Stimulated activated CD4-positive, alpha-beta T cell treated with anti-CD3 and anti-CD28 coated beads, Interleukin-4, amount 100 ng/mL, for 48 hours (primary cell): ENCODE results near the gene ATG2B.
A peak's percentile ranks its signal among the peaks of the same experiment; 100 is the strongest.

Source experiments
- DNase-seq, 2 donors: peaks; one replicate each; pipeline ENCODE4 v3.0.0-alpha.2; 2020; ENCODE audit warnings: low read depth in 2 of 2

The ATG2B gene

GRCh38 chr14:96362965-96363750, at the start of gene ATG2B, which contains the start of gene GSKIP:
ATG2B (minus strand) TSS chr14:96363341; CDS start chr14:96362976, 365 bp downstream.
GSKIP (plus strand) TSS chr14:96363526; CDS start chr14:96382248, 18,722 bp downstream.
- DNase-seq = peak; percentile 95 to 96

GRCh38 chr14:96410119-96410518, 47.0 kb upstream of the ATG2B start:
- no peak for DNase-seq

- DNase-seq = no peak
Observed at GRCh38 chr14:96409701-96410100, 46.6 kb upstream of the ATG2B start.

DNA sequence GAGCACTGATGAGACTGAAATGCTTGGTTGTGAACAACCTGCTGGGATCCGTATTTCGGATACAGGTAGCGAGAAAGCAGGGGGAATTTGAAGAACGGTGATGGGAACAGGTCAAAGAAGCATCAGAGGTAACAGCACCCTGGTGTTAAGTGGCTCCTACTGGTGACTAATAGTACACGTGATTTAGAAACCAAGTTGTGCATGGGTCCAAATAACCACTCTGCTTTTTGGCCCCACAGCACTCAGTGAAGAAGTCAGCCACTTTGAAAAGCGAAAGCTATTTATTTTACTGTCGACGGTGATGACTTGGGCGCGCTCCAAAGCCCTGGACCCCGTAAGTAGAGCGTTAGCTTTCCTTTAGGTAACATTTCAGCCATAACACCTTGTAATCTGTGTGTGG, 45.5 kb upstream of the ATG2B start:
- DNase-seq = no peak

DNA sequence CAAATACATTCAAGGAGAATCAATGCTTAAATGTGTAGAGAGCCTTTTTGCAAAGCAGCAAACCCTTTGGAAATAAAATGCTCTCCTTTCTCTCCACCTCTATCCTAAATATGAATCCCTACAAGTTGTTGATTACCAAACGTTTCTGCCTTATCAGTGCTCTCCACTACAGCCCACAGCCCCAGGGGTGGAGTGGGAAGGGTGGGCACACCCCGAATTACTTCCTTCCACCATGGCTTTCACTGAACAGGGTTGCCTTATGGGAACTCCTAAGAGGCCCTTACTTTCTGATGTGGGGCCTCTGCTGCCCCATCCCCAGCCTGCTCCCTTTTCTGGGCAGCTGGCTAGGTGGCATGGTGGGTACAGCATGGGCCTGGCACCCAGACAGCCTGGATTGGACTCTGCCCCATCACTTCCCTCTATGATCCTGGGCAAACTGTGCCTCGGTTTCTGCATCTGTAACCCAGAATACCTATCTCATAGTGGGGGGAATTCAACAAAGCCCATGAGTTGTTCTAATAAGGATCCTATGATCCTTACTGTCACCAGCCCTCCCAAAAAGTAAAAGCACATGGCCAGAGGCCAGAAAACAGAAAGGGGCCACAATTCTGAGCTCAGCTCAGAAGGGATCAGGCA, 44.9 kb upstream of the ATG2B start:
- DNase-seq = no peak

- DNase-seq = no peak
Observed at GRCh38 chr14:96405677-96406076, 42.5 kb upstream of the ATG2B start.

- no peak for DNase-seq
Observed at GRCh38 chr14:96403409-96403808, 40.3 kb upstream of the ATG2B start.

- no peak for DNase-seq
Observed at GRCh38 chr14:96400495-96400894, 37.4 kb upstream of the ATG2B start.

DNA sequence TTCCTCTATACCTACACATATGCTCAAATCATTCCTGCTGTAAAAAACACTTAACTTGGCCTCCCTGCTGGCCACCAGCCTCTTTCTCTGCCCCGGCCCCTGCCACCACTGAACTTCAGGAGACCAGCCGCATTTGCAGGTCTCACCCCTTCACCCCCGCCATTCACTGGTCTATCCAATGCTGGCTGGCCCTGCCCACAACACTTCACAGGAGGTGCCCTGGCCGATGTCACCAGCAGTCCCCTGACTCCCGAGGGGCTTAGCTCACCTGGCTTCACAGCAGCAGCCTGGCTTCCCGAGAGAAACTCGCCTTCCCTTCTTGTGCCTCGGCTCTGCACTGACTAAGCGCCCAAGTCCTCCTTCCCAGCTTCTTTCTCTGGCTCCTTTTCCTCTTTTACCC, 36.3 kb upstream of the ATG2B start:
- no peak for DNase-seq

GRCh38 chr14:96398921-96399320, 35.8 kb upstream of the ATG2B start:
- DNase-seq = no peak

DNA sequence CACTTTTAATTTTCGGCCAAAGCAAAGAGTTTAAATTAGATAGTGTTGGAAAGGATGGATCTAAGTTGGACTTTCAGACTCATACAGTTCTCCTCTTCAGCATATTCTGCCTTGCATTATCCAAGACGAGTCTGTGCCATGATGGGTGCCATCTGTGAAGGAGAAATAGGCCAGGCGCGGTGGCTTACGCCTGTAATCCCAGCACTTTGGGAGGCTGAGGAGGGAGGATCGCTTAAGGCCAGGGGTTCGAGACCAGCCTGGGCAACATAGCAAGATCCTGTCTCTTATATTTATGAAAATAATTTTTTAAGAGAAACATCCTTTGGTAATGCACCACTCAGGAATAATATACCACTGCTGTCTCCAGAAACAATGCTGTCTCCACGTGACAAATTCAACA, 35.3 kb upstream of the ATG2B start:
- DNase-seq = no peak

DNA sequence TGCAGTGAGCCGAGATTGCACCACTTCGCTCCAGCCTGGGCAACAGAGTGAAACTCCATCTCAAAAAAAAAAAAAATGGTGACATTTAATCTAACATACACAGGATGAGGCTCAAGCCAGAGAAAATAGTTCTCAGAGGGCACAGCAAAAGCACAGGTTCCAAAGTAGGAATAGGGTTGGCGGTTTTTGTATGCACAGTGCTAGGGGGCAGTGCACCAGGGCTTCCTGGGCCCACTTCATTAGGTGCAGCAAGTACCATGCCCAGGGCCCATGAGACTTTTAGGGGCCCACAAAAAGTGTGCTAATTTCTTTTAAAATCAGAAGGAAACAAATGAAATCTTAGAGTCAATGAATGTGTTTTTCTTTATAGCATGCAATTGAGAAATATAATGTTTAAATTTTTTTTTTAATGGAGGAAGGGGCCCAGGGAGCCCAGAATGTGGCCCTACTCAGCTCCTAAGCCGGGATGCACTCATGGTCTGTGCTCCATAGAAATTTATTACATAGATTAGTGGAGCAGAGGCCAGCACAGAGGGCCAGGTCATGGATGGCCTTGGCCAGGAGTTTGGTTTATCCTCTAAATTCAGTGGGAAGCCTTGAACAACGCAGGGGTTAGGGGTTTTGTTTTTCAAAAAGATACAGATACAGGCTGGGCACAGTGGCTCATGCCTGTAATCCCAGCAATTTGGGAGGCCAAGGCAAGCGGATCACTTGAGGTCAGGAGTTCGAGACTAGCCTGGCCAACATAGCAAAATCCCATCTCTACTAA, 31.1 kb upstream of the ATG2B start:
- DNase-seq = no peak

GRCh38 chr14:96393071-96393691, 30.0 kb upstream of the ATG2B start:
- DNase-seq = no peak

DNA sequence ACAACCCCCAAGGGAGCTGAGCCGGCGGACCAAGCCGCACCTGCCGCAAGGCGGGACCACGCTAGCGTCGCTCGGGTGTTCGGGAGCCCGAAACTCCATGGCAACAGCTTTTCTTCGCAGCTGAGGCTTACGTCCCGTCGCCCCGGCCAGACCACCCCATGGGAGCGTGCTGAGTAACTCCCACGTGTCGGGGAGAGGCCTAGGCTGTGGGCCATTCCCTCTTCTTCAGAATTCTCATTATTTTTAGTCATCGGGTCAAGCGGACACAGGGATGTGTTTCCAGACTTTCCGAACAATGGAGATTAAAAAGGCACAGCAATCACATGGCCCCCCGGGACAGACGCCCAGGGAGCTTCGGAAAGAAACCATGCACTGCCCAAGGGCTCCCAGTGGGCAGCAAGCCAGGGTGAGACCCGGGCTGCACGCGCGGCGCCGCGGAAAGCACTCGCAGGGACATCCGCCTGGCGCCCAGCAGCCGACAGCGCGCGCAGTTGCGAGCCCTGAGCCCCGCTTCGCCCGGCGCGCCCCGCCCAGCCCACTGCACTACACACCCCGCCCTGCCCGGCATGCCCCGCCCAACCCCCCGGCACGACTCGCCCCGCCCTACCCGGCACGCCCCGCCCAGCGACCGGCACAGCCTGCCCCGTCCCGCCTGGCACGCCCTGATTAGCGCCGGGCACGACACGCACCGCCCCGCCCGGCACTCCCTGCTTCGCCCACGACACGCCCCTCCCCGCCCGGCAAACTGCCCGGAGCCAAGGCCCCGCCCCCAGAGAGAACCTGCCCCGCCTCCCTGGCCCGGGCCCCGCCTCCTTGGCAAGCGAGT, 28.4 kb upstream of the ATG2B start:
- DNase-seq = peak; percentile 99 to 100

GRCh38 chr14:96390965-96391292, 27.8 kb upstream of the ATG2B start:
- DNase-seq = no peak

DNA sequence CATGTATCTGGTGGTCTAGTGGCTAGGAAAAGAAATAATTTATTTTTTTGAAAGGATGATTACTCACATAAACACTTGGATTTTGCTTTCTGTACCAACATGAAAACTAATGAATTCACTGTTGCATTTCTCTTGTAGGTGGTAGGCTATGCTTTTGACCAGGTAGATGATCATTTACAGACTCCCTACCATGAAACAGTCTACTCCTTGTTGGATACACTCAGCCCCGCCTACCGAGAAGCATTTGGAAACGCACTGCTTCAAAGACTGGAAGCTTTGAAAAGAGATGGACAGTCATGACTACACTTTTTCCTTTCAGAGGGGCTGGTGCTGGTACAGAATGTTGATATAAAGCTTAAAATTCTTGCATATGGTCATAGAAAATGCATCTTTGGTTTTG, 22.2 kb upstream of the ATG2B start:
- DNase-seq = no peak

GRCh38 chr14:96384740-96385139, 21.6 kb upstream of the ATG2B start:
- DNase-seq = no peak

- DNase-seq = no peak
Observed at GRCh38 chr14:96384053-96384452, 20.9 kb upstream of the ATG2B start.

DNA sequence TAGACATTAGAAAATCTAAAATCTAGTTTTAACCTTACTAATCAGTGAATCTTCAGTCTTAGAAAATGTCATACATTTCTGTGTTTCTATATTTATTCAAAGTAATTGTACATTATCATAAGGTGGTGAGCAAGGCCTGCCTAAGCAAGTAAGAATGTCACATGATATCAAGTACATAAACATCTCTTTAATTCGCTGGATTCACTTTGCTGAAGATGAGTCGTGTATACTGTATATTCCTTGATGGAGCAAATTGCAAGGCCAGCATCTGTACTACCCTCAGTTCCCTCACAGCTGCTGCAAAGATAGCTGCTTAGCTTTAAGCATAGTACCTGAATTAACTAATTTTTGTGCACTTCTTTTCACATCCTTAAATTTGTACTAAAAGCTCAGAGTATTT, 20.3 kb upstream of the ATG2B start:
- DNase-seq = no peak

GRCh38 chr14:96380735-96381134, 17.6 kb upstream of the ATG2B start:
- no peak for DNase-seq

GRCh38 chr14:96376093-96376492, 13.0 kb upstream of the ATG2B start:
- DNase-seq = no peak
